HepG2 (cell line): ENCODE measurements around the gene C1S. TPM values are rescaled to one million over a fixed set of nuclear protein-coding genes. Genes with fewer than 3 reads are reported as not detected.
A peak's percentile ranks its signal among the peaks of the same experiment; 100 is the strongest.

Experiments used
- ATAC-seq: fragments of 200-7000 bp; cut with Tn5 transposase; 3 replicates; pipeline ENCODE4 v1.9.1; 2020; ENCODE audit warnings: mild to moderate bottlenecking, moderate library complexity
- BruUV-seq: library from RNA; stranded (reverse); fragments of 400-500 nt; replicated peaks from 2 replicates; lab custom pipeline; 2021; lab: Mats Ljungman, UMichigan
- CTCF ChIA-PET: fragments of 300-600 bp; formaldehyde crosslinking; extraction: SDS; loops from one replicate; lab custom pipeline; 2021; ENCODE audit warnings: low total read pairs, inconsistent platforms, low intra/inter-chr PET ratio; lab: Yijun Ruan, JAX
- POLR2A ChIA-PET: fragments of 350-600 bp; sonication (Branson Sonifier 250); formaldehyde crosslinking; loops from one replicate; lab custom pipeline; 2020; ENCODE audit warnings: antibody characterized with exemption, inconsistent platforms; lab: Yijun Ruan, JAX
- DNase-seq: peaks from one replicate; pipeline ENCODE4 v3.0.0-alpha.2; 2015; ENCODE audit warnings: low spot score
- FAIRE-seq: peaks from 3 replicates; lab custom pipeline; 2011; peaks lifted over from hg19 to GRCh38; lab: Jason Lieb, UNC
- H2AFZ ChIP-seq: one replicate; pipeline ENCODE4 v1.6.1; 2011; ENCODE audit warnings: low read length, inconsistent platforms
- H3K27ac ChIP-seq: fragments of 300-600 bp; 3 replicates; pipeline ENCODE4 v1.8.0; 2011; ENCODE audit warnings: mixed run types, mild to moderate bottlenecking, mixed read lengths, low read length, inconsistent platforms; ENCODE audit not compliant: insufficient read depth; ENCODE audit errors: extremely low read length
- H3K27me3 ChIP-seq, 2 experiments: fragments of 200-600 bp in 1 of 2; 2 replicates in 1 of 2; 3 replicates in 1 of 2; pipeline versions ENCODE4 v1.6.0 to v1.8.0; 2011; ENCODE audit warnings: low read length in 2 of 2, mild to moderate bottlenecking in 2 of 2, moderate library complexity in 2 of 2, inconsistent platforms in 1 of 2; ENCODE audit not compliant: insufficient read depth in 2 of 2, control insufficient read depth in 1 of 2
- H3K36me3 ChIP-seq, 2 experiments: fragments of 200-600 bp in 1 of 2; replicated peaks in 1 of 2; 2 replicates in 1 of 2; 3 replicates in 1 of 2; pipeline versions ENCODE4 v1.5.1 to v1.8.0; 2011; ENCODE audit warnings: low read length in 2 of 2, inconsistent platforms in 1 of 2; ENCODE audit not compliant: insufficient read depth in 2 of 2, control insufficient read depth in 1 of 2
- H3K4me1 ChIP-seq: 2 replicates; pipeline ENCODE4 v1.5.1; 2012; ENCODE audit warnings: low read length, inconsistent platforms; ENCODE audit not compliant: insufficient read depth
- H3K4me2 ChIP-seq: 2 replicates; pipeline ENCODE4 v1.6.0; 2011; ENCODE audit warnings: low read depth, low read length, inconsistent platforms
- H3K4me3 ChIP-seq, 3 experiments: fragments of 200-600 bp in 1 of 3; sonication (generic), shearing (Covaris generic) in 1 of 3; replicated peaks in 1 of 3; 2 replicates each; pipeline ENCODE4 v1.5.1; 2011 to 2016; ENCODE audit warnings: low read length in 3 of 3, inconsistent platforms in 2 of 3, low read depth in 2 of 3, mild to moderate bottlenecking in 2 of 3, control low read depth in 1 of 3, mixed read lengths in 1 of 3; ENCODE audit not compliant: insufficient read depth in 1 of 3
- H3K79me2 ChIP-seq: one replicate; pipeline ENCODE4 v1.6.1; 2011; ENCODE audit warnings: low read length, inconsistent platforms; ENCODE audit not compliant: insufficient read depth
- H3K9ac ChIP-seq: 2 replicates; pipeline ENCODE4 v1.6.0; 2011; ENCODE audit warnings: mild to moderate bottlenecking, low read depth, low read length, inconsistent platforms; ENCODE audit not compliant: insufficient read depth
- H3K9me3 ChIP-seq: 2 replicates; pipeline ENCODE4 v1.5.1; 2012; ENCODE audit warnings: mild to moderate bottlenecking, low read length
- H4K20me1 ChIP-seq: 2 replicates; pipeline ENCODE4 v1.6.0; 2011; ENCODE audit warnings: inconsistent platforms, mild to moderate bottlenecking, low read length, moderate library complexity; ENCODE audit not compliant: insufficient read depth
- ASH2L ChIP-seq: fragments of 300-600, 200-600 bp; sonication (generic); IDR thresholded peaks from 2 replicates; pipeline ENCODE4 v1.7.0; 2017; ENCODE audit warnings: low read depth, mild to moderate bottlenecking, moderate library complexity, mixed read lengths, low read length; ENCODE audit not compliant: insufficient read length
- ERF ChIP-seq: IDR thresholded peaks from 2 replicates; pipeline ENCODE4 v1.6.1; 2018; ENCODE audit warnings: missing biosample characterization, missing genetic modification reagents
- ESRRA ChIP-seq: sonication (generic); formaldehyde crosslinking; IDR thresholded peaks from 2 replicates; pipeline ENCODE4 v1.5.1; 2020; ENCODE audit warnings: mild to moderate bottlenecking, low read depth, missing genetic modification reagents
- IKZF4 ChIP-seq: sonication (generic); formaldehyde crosslinking; IDR thresholded peaks from 2 replicates; pipeline ENCODE4 v1.5.1; 2020; ENCODE audit warnings: borderline replicate concordance, mild to moderate bottlenecking, low read depth, missing genetic modification reagents; ENCODE audit errors: not compliant biosample characterization
- MIXL1 ChIP-seq: IDR thresholded peaks from 2 replicates; pipeline ENCODE4 v1.6.1; 2016
- MLLT10 ChIP-seq: sonication (generic); formaldehyde crosslinking; IDR thresholded peaks from 2 replicates; pipeline ENCODE4 v1.4.0; 2020; ENCODE audit warnings: missing genetic modification reagents
- NKX3-1 ChIP-seq: sonication (generic); formaldehyde crosslinking; IDR thresholded peaks from 2 replicates; pipeline ENCODE4 v1.5.0; 2020; ENCODE audit warnings: missing genetic modification reagents
- PCBP2 ChIP-seq: fragments of 200-400 bp; formaldehyde crosslinking; optimal IDR thresholded peaks from 2 replicates; pipeline ENCODE3; 2018; ENCODE audit warnings: low read length, low read depth; ENCODE audit not compliant: poor library complexity, severe bottlenecking
- SMYD3 ChIP-seq: sonication (generic); formaldehyde crosslinking; IDR thresholded peaks from 2 replicates; pipeline ENCODE4 v1.8.1; 2023; ENCODE audit warnings: mild to moderate bottlenecking, missing genetic modification reagents
- SNRNP70 ChIP-seq: fragments of 200-400 bp; formaldehyde crosslinking; IDR thresholded peaks from 2 replicates; pipeline ENCODE4 v1.6.1; 2017; ENCODE audit warnings: mild to moderate bottlenecking, low read depth, low read length, moderate library complexity
- TEAD3 ChIP-seq: optimal IDR thresholded peaks from 2 replicates; pipeline ENCODE3; 2016; ENCODE audit warnings: borderline replicate concordance
- THYN1 ChIP-seq: sonication (generic); formaldehyde crosslinking; IDR thresholded peaks from 2 replicates; pipeline ENCODE4 v1.8.1; 2023; ENCODE audit warnings: low read depth, mild to moderate bottlenecking, moderate library complexity, missing genetic modification reagents, borderline replicate concordance
- WIZ ChIP-seq: sonication (generic); formaldehyde crosslinking; IDR thresholded peaks from 2 replicates; pipeline ENCODE4 v1.5.1; 2020; ENCODE audit warnings: mild to moderate bottlenecking, missing genetic modification reagents
- ZFP36L2 ChIP-seq: sonication (generic); formaldehyde crosslinking; IDR thresholded peaks from 2 replicates; pipeline ENCODE4 v1.4.0; 2020; ENCODE audit warnings: missing genetic modification reagents
- ZFP90 ChIP-seq: sonication (generic); formaldehyde crosslinking; IDR thresholded peaks from 2 replicates; pipeline ENCODE4 v1.8.0; 2022; ENCODE audit warnings: missing genetic modification reagents, mild to moderate bottlenecking, inconsistent platforms, borderline replicate concordance
- ZMYM4 ChIP-seq: sonication (generic); formaldehyde crosslinking; IDR thresholded peaks from 2 replicates; pipeline ENCODE4 v1.8.1; 2023; ENCODE audit warnings: mild to moderate bottlenecking, missing genetic modification reagents
- ZNF430 ChIP-seq: sonication (generic); formaldehyde crosslinking; IDR thresholded peaks from 2 replicates; pipeline ENCODE4 v1.9.0; 2021; ENCODE audit warnings: mild to moderate bottlenecking, missing genetic modification reagents
- ZNF563 ChIP-seq: sonication (generic); formaldehyde crosslinking; IDR thresholded peaks from 2 replicates; pipeline ENCODE4 v1.8.0; 2022; ENCODE audit warnings: mild to moderate bottlenecking, moderate library complexity, missing genetic modification reagents
- ZNF672 ChIP-seq: sonication (generic); formaldehyde crosslinking; IDR thresholded peaks from 2 replicates; pipeline ENCODE4 v1.8.1; 2022; ENCODE audit warnings: missing genetic modification reagents
- ZNF713 ChIP-seq: sonication (generic); formaldehyde crosslinking; IDR thresholded peaks from 2 replicates; pipeline ENCODE4 v1.4.0; 2020; ENCODE audit warnings: mild to moderate bottlenecking, missing genetic modification reagents
- ZNF746 ChIP-seq: sonication (generic); formaldehyde crosslinking; IDR thresholded peaks from 2 replicates; pipeline ENCODE4 v1.8.0; 2022; ENCODE audit warnings: mild to moderate bottlenecking, missing genetic modification reagents
- ZNF768 ChIP-seq: sonication (generic); formaldehyde crosslinking; IDR thresholded peaks from 2 replicates; pipeline ENCODE4 v1.4.0; 2020; ENCODE audit warnings: missing genetic modification reagents
- ZNF777 ChIP-seq: sonication (generic); formaldehyde crosslinking; IDR thresholded peaks from 2 replicates; pipeline ENCODE4 v1.4.0; 2020; ENCODE audit warnings: missing genetic modification reagents
- WGBS: methylation state at CpG from one replicate; pipeline ENCODE4 v1.1.6; 2017; ENCODE audit warnings: low lambda C conversion rate; 5-methylcytosine and 5-hydroxymethylcytosine counted together
- in situ Hi-C: cut with HindIII; loops from 2 replicates; pipeline ENCODE4 v1.10.0; 2017; ENCODE audit warnings: low pct_unique_long_range_greater_than_20kb; ENCODE audit not compliant: extremely low pct_ligation_motif_present
- intact Hi-C: fragments of 100-400 bp; cut with micrococcal nuclease; formaldehyde crosslinking; loops from one replicate; pipeline ENCODE4 v1.10.0; 2022; ENCODE audit not compliant: unreplicated experiment
- polyA plus RNA-seq, 8 experiments: library from polyadenylated mRNA; depleted of rRNA in 3 of 8; stranded (reverse) in 7 of 8; unstranded in 1 of 8; fragments of >200 nt; fragmentation: Illumina TruSeq in 4 of 8; extraction: Trizol in 4 of 8; gene quantifications; 2 replicates each; pipeline versions ENCODE4 v1.2.1 to v1.2.3, GENCODE V29; 2011 to 2016; ENCODE audit warnings: low read depth in 4 of 8, missing spikeins in 1 of 8, mixed read lengths in 1 of 8; ENCODE audit not compliant: insufficient read depth in 1 of 8
- total RNA-seq, 5 experiments: library from RNA; depleted of rRNA; stranded (reverse); fragments of >200 nt; fragmentation: Illumina TruSeq; extraction: Trizol; gene quantifications; 2 replicates each; pipeline ENCODE4 v1.2.3, GENCODE V29; 2016; ENCODE audit warnings: low read depth in 1 of 5
- TF ChIP-seq, protein P1 (sequence below): sonication (generic); formaldehyde crosslinking; IDR thresholded peaks from 2 replicates; pipeline ENCODE4 v1.5.0; 2020; ENCODE audit warnings: missing genetic modification reagents

C1S gene
- total and polyA plus RNA-seq, 2 of the 13 experiments (the other 11 are each of a cell fraction or from before 2014, with no cell fraction given) = 14.5 to 18.2 TPM

DNA sequence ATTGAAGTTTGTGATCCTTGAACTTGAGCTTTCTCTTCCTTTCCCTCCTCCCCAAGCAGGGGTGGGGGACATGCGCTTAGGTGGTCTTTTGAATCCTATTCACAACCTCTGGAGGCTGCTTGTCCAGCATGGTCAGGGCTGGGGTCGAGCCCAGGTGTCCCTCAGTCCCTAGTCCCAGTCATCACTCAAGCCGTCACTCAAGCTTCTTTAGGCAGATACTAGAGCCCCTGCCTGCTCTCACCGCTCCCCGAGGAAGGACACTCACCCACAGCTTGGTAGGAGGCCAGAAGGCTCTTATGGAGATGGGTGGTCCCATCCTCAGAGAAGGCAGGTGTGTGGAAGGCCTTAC, 49.0 kb downstream of the C1S start:
- intact Hi-C loops = loop anchor here (1.0 to 2.0 kb wide), 2 partner anchors 17 to 49 kb away; partner anchors contain the start of genes C1R and C1S

DNA sequence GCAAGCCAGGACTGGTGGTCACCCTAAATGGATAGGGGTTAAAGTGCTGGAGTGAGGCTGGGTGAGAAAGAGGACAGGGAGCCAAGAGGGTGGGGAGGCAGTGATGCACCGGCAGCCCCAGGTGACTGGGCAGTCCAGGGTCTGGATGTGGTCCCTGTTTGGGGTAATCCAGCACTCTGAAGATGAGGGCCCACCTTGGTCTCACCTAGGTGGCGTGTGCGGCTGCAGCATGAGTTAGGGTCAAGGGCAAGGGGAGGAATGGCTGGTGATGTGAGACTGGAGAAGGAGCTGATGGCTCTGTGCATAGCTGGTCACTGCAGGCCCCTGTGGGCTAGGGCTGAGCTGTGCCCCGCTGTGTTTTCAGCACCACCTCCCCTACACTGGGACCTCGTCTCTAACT, 50.1 kb downstream of the C1S start:
- POLR2A ChIA-PET = interaction anchor here (1.4 to 4.3 kb wide), 4 partner anchors 13 to 167 kb away, joined by 4 to 83 read pairs (median 5); partner anchors contain the start of genes C12orf57, C1S and RNU7-1
- Histone ChIP-seq H3K27ac (no peak overlapping the region), H3K36me3 (peaks cover 2 to 3% of the 10 kb centered on the region in 2 experiments; a peak in 2 of 5 replicates), H3K79me2 (peaks cover 22% of the 10 kb centered on the region), H3K9me3 (peaks cover 8% of the 10 kb centered on the region), H3K4me2 (no peak overlapping the region), H3K4me1 (peaks cover 25% of the 10 kb centered on the region), H4K20me1 (no peaks in the 10 kb centered on the region), H2AFZ (no peak overlapping the region), H3K4me3 (no peak overlapping the region), H3K9ac (no peak overlapping the region), H3K27me3 (no peaks in the 10 kb centered on the region; a peak in 1 of 5 replicates)
- CTCF ChIA-PET = interaction anchor here (2.4 kb wide), 1 partner anchor 50 kb away, joined by 16 read pairs; the partner anchor contains the start of gene C1S
- ATAC-seq (no peak), DNase-seq (no peak), FAIRE-seq (no peak)
- BruUV-seq = no TSS peak
- in situ Hi-C loops (loop anchor here (10.0 kb wide), 2 partner anchors 46 to 166 kb away; partner anchors contain the start of genes C12orf57, C1S and RNU7-1), intact Hi-C loops (loop anchor here (5.0 kb wide), 1 partner anchor 183 kb away; the partner anchor contains the start of gene ATN1)
- 99% methylated on average over 5 of the region's 5 CpGs for WGBS
- TF ChIP-seq WIZ (CRISPR knock-in tag) = no peak
- no peak for TF ChIP-seq ZFP90
- TF ChIP-seq TEAD3 (CRISPR knock-in tag) = no peak
- TF ChIP-seq ERF (CRISPR knock-in tag) = no peak
- TF ChIP-seq ZNF746 = no peak
- no peak for TF ChIP-seq ASH2L
- TF ChIP-seq, protein P1, sequence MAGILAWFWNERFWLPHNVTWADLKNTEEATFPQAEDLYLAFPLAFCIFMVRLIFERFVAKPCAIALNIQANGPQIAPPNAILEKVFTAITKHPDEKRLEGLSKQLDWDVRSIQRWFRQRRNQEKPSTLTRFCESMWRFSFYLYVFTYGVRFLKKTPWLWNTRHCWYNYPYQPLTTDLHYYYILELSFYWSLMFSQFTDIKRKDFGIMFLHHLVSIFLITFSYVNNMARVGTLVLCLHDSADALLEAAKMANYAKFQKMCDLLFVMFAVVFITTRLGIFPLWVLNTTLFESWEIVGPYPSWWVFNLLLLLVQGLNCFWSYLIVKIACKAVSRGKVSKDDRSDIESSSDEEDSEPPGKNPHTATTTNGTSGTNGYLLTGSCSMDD = no peak
- TF ChIP-seq ESRRA = no peak
- no peak for TF ChIP-seq SMYD3
- no peak for TF ChIP-seq THYN1 (CRISPR knock-in tag)
- no peak for TF ChIP-seq ZNF768 (CRISPR knock-in tag)
- TF ChIP-seq IKZF4 (CRISPR knock-in tag) = no peak

More for the DNA sequence above, 49.0 kb downstream of the C1S start:
- no peak overlapping the region for H2AFZ ChIP-seq
- FAIRE-seq (no peak), DNase-seq (no peak), ATAC-seq (no peak)
- peak overlapping the region; percentile 90; the same call in 1 of the 2 replicates for H3K9ac ChIP-seq
- H4K20me1 ChIP-seq = no peaks in the 10 kb centered on the region
- no peak for TF ChIP-seq ZFP36L2 (CRISPR knock-in tag)
- TF ChIP-seq PCBP2 = no peak
- TF ChIP-seq ZNF430 = 0 out of 2 replicates have a peak, but pooled peaks have one; percentile 6
- no peak for TF ChIP-seq ZNF713 (CRISPR knock-in tag)
- TF ChIP-seq ZNF672 = 0 out of 2 replicates have a peak, but pooled peaks have one; percentile 11
- TF ChIP-seq ZNF563 (CRISPR knock-in tag) = no peak
- no peak for TF ChIP-seq MLLT10 (CRISPR knock-in tag)
- TF ChIP-seq ZNF777 (CRISPR knock-in tag) = 0 out of 2 replicates have a peak, but pooled peaks have one; percentile 1
- TF ChIP-seq MIXL1 (CRISPR knock-in tag) = no peak
- TF ChIP-seq NKX3-1 (CRISPR knock-in tag) = no peak
- TF ChIP-seq ZMYM4 = no peak
- TF ChIP-seq SNRNP70 = no peak
- H3K4me3 ChIP-seq = peak overlapping the region in 1 of 3 experiments; percentile 91; a peak in 1 of 6 replicates
- peaks cover 8% of the 10 kb centered on the region for H3K9me3 ChIP-seq
- H3K36me3 ChIP-seq = peaks cover 0 to 2% of the 10 kb centered on the region in 2 experiments; a peak in 2 of 5 replicates
- CTCF ChIA-PET = interaction anchor here (1.0 to 2.4 kb wide), 3 partner anchors 17 to 165 kb away, joined by 3 to 16 read pairs (median 7); partner anchors contain the start of genes C1R and C1S
- no peaks in the 10 kb centered on the region; a peak in 1 of 5 replicates for H3K27me3 ChIP-seq
- H3K4me2 ChIP-seq = peak overlapping the region; percentile 99
- in situ Hi-C loops = no loop called here
- peaks cover 22% of the 10 kb centered on the region for H3K79me2 ChIP-seq
- no TSS peak for BruUV-seq
- H3K27ac ChIP-seq = no peak overlapping the region
- 56% methylated on average over 2 of the region's 5 CpGs for WGBS
- POLR2A ChIA-PET = interaction anchor here (0.9 to 4.3 kb wide), 11 partner anchors 8 to 165 kb away, joined by 3 to 88 read pairs (median 25); partner anchors contain the start of genes C12orf57, C1S, CLSTN3 and LPCAT3
- peaks cover 25% of the 10 kb centered on the region for H3K4me1 ChIP-seq
